ENCODE results near the gene MTLN. TPM values are rescaled to one million over a fixed set of nuclear protein-coding genes. Genes with fewer than 3 reads are reported as not detected.
"Not testable (repeated sequence)": the region's sequence is repeated elsewhere in the genome, so short reads cannot be mapped to it uniquely, and the experiment has no call there.

Gene MTLN
- total and polyA plus RNA-seq, 2 of the 13 experiments (the other 11 are each of a cell fraction or from before 2014, with no cell fraction given), result 37.1 to 50.4 TPM

GRCh38 chr2:110190169-110190568 is 22.2 kb downstream of the MTLN start:
- H3K4me2 ChIP-seq (ENCODE audit: low read depth, low read length); H2AFZ ChIP-seq (ENCODE audit: low read length); H3K36me3 ChIP-seq (replicated peaks in 1 of 2; ENCODE audit: control insufficient read depth in 1 of 2, insufficient read depth in 2 of 2, low read length in 2 of 2); in situ Hi-C loops (cut with HindIII; ENCODE audit: extremely low pct_ligation_motif_present, low pct_unique_long_range_greater_than_20kb); CTCF ChIA-PET (ENCODE audit: low intra/inter-chr PET ratio, low total read pairs); DNase-seq (ENCODE audit: low spot score); H3K4me1 ChIP-seq (ENCODE audit: insufficient read depth, low read length); FAIRE-seq; H3K79me2 ChIP-seq (ENCODE audit: insufficient read depth, low read length); H3K27ac ChIP-seq (ENCODE audit: extremely low read length, insufficient read depth, low read length); intact Hi-C loops (cut with micrococcal nuclease; ENCODE audit: unreplicated experiment); H3K27me3 ChIP-seq (ENCODE audit: control insufficient read depth in 1 of 2, insufficient read depth in 2 of 2, low read length in 2 of 2); H3K9ac ChIP-seq (ENCODE audit: insufficient read depth, low read depth, low read length); POLR2A ChIA-PET; H4K20me1 ChIP-seq (ENCODE audit: insufficient read depth, low read length); BruUV-seq (replicated peaks); H3K9me3 ChIP-seq (ENCODE audit: low read length); H3K4me3 ChIP-seq (replicated peaks in 1 of 3; ENCODE audit: insufficient read depth in 1 of 3, low read depth in 2 of 3, low read length in 3 of 3); ATAC-seq: not testable (repeated sequence)
- WGBS (ENCODE audit: low lambda C conversion rate), result 95% methylated on average over 14 of the region's 23 CpGs

GRCh38 chr2:110182449-110182848 is 29.9 kb downstream of the MTLN start:
- peaks cover 24% of the 10 kb centered on the region for H3K9me3 ChIP-seq (ENCODE audit: low read length)
- intact Hi-C loops (cut with micrococcal nuclease; ENCODE audit: unreplicated experiment), result no loop called here
- no peaks in the 10 kb centered on the region for H3K4me1 ChIP-seq (ENCODE audit: insufficient read depth, low read length)
- DNase-seq (ENCODE audit: low spot score) (no peak), FAIRE-seq (no peak), ATAC-seq (no peak)
- no peak overlapping the region for H3K27ac ChIP-seq (ENCODE audit: extremely low read length, insufficient read depth, low read length)
- H3K4me2 ChIP-seq (ENCODE audit: low read depth, low read length), result no peak overlapping the region
- H3K4me3 ChIP-seq (replicated peaks in 1 of 3; ENCODE audit: insufficient read depth in 1 of 3, low read depth in 2 of 3, low read length in 3 of 3), result no peak overlapping the region
- no peaks in the 10 kb centered on the region for H3K27me3 ChIP-seq (ENCODE audit: control insufficient read depth in 1 of 2, insufficient read depth in 2 of 2, low read length in 2 of 2)
- H3K36me3 ChIP-seq (replicated peaks in 1 of 2; ENCODE audit: control insufficient read depth in 1 of 2, insufficient read depth in 2 of 2, low read length in 2 of 2), result no peaks in the 10 kb centered on the region
- BruUV-seq (replicated peaks), result no TSS peak
- POLR2A ChIA-PET, result no interaction called here
- CTCF ChIA-PET (ENCODE audit: low intra/inter-chr PET ratio, low total read pairs), result no interaction called here
- H3K9ac ChIP-seq (ENCODE audit: insufficient read depth, low read depth, low read length), result no peak overlapping the region
- no peak overlapping the region for H2AFZ ChIP-seq (ENCODE audit: low read length)
- WGBS (ENCODE audit: low lambda C conversion rate), result 31% methylated on average over 2 of the region's 2 CpGs
- in situ Hi-C loops (cut with HindIII; ENCODE audit: extremely low pct_ligation_motif_present, low pct_unique_long_range_greater_than_20kb), result no loop called here
- no peaks in the 10 kb centered on the region for H3K79me2 ChIP-seq (ENCODE audit: insufficient read depth, low read length)
- H4K20me1 ChIP-seq (ENCODE audit: insufficient read depth, low read length), result no peaks in the 10 kb centered on the region
- TF ChIP-seq MED8 (CRISPR knock-in tag; IDR thresholded peaks at IDR 0.05; ENCODE audit: insufficient replicate concordance), result no peak
- TF ChIP-seq SATB2 (CRISPR knock-in tag; IDR thresholded peaks at IDR 0.05), result no peak
- TF ChIP-seq SNAPC5 (CRISPR knock-in tag; IDR thresholded peaks at IDR 0.05; ENCODE audit: borderline replicate concordance), result no peak
- TF ChIP-seq ZNF441 (CRISPR knock-in tag; IDR thresholded peaks at IDR 0.05; ENCODE audit: borderline replicate concordance), result no peak
- no peak for TF ChIP-seq TCF7L2 (IDR thresholded peaks at IDR 0.05; ENCODE audit: low read depth, low read length)
- no peak for TF ChIP-seq CEBPB (IDR thresholded peaks at IDR 0.05; ENCODE audit: borderline replicate concordance, low read depth, low read length)
- no peak for TF ChIP-seq CREBL2 (CRISPR knock-in tag; IDR thresholded peaks at IDR 0.05; ENCODE audit: borderline replicate concordance)
- no peak for TF ChIP-seq ZHX1 (CRISPR knock-in tag; IDR thresholded peaks at IDR 0.05; ENCODE audit: low read depth)
- TF ChIP-seq ZNF160 (CRISPR knock-in tag; IDR thresholded peaks at IDR 0.05), result no peak
- no peak for TF ChIP-seq CBX2 (IDR thresholded peaks at IDR 0.05; ENCODE audit: low read depth, low read length)
- TF ChIP-seq CBX2 (CRISPR knock-in tag; IDR thresholded peaks at IDR 0.05; ENCODE audit: low read depth), result no peak
- no peak for TF ChIP-seq ZNF383 (CRISPR knock-in tag; IDR thresholded peaks at IDR 0.05; ENCODE audit: borderline replicate concordance)
- no peak for TF ChIP-seq U2AF1 (optimal IDR thresholded peaks at IDR 0.05; ENCODE audit: low read depth, low read length)
- TF ChIP-seq ZNF468 (CRISPR knock-in tag; IDR thresholded peaks at IDR 0.05), result no peak
- TF ChIP-seq CENPBD1 (CRISPR knock-in tag; IDR thresholded peaks at IDR 0.05; ENCODE audit: borderline replicate concordance, low read depth), result no peak
- TF ChIP-seq ZNF333 (CRISPR knock-in tag; IDR thresholded peaks at IDR 0.05; ENCODE audit: borderline replicate concordance), result no peak
- no peak for TF ChIP-seq SMAD3 (CRISPR knock-in tag; IDR thresholded peaks at IDR 0.05)

All from HepG2 (cell line).